ENCODE data around the gene ZWINT.

The ZWINT gene, protein sequence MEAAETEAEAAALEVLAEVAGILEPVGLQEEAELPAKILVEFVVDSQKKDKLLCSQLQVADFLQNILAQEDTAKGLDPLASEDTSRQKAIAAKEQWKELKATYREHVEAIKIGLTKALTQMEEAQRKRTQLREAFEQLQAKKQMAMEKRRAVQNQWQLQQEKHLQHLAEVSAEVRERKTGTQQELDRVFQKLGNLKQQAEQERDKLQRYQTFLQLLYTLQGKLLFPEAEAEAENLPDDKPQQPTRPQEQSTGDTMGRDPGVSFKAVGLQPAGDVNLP

DNA sequence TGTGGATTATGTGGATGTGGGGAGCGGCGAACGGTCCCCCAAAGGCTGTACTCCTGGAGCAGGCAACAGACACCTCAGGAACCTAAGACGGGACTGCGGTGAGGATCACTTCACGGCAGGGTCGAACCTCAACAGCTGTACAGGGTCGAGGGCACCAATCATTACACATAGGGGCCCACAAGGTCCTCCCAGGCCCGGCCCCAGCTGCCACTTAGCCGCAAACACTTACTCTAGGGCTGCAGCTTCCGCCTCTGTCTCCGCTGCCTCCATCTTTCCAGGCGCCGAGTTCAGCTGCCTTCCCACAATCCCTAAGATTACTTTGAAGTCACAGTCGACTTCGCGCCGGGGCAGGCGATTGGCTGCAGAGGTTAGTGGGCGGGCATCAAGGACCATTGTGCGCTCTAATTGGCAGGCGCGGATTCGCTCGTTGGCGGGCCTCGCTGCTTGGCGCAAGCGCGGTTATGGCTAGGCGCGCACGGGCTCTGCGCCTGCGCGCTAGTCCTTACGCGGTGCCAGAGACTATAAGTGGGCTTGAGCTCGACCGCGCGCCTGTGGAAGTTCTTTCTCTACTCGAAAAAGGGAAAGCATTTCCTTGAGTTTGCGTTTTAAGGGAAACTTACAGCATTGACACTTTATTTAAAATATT, at the start of gene ZWINT:
Gene ZWINT (minus strand): TSS at position 293 of the 646 bp plus-strand sequence. CDS start 23 bp downstream, at position 270.
- DNase-seq (ENCODE audit: low spot score), result peak; percentile 95

DNA sequence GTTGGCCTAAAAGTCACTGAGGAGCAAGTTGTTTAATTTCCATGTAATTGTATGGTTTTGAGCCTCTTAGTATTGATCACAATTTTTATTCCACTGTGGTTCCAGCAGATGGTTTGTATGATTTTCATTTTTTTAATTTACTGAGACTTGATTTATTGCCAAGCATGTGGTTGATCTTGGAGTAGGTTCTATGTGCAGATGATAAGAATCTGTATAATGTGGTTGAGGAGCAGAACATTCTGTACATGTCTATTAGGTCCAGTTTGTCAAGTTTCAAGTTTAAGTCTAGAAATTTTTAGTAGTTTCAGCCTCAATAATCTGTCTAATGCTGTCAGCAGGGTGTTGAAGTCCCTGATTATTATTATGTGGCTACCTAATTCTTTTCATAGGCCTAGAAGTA, 22.7 kb upstream of the ZWINT start:
- no peak for DNase-seq (ENCODE audit: low spot score)

- DNase-seq (ENCODE audit: low spot score), result peak; percentile 5
Observed at GRCh38 chr10:56370217-56371113, 9.4 kb upstream of the ZWINT start.

- DNase-seq (ENCODE audit: low spot score), result no peak
Observed at GRCh38 chr10:56360583-56360966, 484 bp downstream of the ZWINT start.

GRCh38 chr10:56359837-56360236, 1.2 kb downstream of the ZWINT start:
- no peak for DNase-seq (ENCODE audit: low spot score)

DNA sequence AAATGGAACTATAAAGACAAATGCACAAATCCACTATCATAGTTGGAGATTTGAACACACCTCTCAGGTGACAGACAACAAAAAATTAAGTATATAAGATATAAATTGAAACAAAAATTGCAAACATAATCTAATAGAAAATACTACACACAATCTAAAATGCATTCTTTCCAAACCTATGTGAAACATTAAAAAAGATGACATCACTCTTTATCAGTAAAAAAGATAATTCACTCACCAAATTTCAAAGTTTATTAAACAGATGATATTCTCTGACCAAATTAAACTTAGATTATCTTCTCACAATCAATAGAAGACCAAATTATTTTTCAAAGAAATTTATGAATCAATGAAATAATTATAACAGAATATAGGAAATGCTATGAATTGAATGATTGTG, 4.0 kb downstream of the ZWINT start:
- no peak for DNase-seq (ENCODE audit: low spot score)

DNA sequence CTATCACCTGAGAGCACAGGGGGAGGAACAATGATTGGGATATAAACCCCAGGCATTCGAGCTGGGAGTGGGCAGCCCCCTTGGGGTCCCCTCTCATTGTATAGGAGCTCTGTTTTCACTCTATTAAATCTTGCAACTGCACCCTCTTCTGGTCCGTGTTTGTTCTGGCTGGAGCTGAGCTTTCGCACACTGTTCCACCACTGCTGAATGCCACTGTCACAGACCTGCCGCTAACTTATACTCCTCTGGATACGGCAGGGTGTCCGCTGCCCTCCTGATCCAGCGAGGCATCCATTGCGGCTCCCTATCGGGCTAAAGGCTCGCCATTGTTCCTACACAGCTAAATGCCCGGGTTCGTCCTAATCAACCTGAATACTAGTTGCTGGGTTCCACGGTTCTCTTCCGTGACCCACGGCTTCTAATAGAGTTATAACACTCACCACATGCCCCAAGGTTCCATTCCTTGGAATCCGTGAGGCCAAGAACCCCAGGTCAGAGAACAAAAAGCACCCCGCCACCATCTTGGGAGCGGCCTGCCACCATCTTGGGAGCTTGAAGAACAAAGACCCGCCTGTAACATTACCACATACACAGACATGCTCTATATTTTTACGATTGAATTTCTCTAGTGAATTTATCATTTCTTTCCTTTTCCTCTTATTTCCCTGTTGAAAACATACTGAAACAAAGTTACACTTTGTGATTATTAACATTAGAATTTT, 9.0 kb downstream of the ZWINT start:
- no peak for DNase-seq (ENCODE audit: low spot score)

GRCh38 chr10:56349611-56350010, 11.4 kb downstream of the ZWINT start:
- DNase-seq (ENCODE audit: low spot score), result no peak

- no peak for DNase-seq (ENCODE audit: low spot score)
Observed at GRCh38 chr10:56348101-56348500, 13.0 kb downstream of the ZWINT start.

DNA sequence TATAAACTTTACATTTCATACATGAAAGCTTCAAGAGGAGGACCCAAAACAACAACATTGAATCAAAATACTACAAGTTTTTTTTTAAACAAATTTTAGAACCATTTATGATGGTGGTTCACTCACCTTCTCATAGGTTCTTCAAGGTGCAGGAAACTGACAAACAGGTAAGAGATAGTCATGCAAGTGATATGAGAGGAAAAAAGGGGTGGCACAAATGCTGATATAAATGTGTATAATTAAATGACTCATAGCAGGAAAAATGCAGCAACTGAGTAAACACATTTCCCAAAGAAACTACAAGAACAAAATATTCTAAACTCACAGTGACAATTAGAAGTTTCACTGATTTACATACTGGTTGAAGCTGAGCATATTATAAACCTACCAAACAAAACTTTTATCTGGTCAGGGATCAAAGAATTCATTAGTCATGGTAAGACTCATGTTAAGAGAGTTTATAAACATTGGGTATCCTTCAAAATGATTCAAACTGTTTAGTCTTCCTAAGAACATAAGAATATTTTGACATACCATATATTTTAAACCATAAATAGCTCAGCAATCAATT, 14.1 kb downstream of the ZWINT start:
- no peak for DNase-seq (ENCODE audit: low spot score)

DNA sequence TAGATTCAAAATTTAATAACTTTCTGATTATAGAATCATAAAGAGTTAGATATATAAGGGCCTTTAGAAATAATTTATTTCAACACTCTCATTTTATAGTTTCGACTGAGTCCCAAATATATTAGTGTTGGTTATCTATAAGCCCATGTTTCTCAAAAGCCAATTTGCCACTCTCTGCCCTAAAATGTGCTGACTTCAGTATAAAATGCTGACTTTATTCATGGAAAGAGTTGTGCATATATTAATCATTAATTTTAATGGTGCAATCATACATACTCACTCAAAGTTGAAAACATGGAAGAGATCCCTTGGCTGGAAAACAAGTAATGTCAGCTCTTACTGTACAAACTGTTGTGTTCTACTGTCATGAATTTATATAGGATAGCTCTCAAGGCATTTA, 19.4 kb downstream of the ZWINT start:
- no peak for DNase-seq (ENCODE audit: low spot score)

DNA sequence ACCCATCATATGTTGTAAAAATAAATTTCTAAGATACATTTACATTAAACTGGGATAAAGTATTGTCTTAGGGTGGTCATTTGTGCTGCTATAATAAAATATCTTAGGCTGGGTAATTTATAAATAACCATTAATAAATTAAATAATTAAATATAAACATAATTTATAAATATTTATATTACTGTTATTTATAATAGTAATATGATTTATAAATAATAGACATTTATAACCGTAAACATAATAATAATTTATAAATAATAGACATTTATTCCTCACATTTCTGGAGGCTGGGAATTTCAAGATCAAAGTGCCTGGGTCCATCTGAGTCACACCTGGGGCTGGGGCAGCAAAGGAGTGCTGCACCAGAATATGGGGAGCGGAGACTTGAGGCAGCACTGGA, 31.1 kb downstream of the ZWINT start:
- DNase-seq (ENCODE audit: low spot score), result no peak

DNA sequence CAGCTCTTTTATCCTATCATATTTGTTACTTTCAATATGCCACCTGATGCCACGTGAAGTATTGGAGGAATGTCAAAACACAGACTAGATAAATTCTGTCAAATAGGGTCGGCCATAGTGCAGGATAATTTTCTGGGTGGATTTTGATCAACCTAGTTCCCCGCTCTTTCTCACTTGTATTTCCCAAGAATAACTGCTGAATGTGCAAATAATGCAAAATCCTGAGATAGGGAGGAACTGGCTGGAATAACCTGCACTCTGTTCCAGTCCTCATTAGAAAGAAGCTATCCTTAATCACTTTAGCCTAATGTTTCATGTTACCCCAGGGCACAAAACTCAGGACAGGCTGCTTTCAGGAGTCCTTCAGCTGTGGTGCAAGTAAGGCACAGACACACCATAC, 33.9 kb downstream of the ZWINT start:
- DNase-seq (ENCODE audit: low spot score), result no peak

GRCh38 chr10:56319386-56319785, 41.7 kb downstream of the ZWINT start:
- DNase-seq (ENCODE audit: low spot score), result no peak

GRCh38 chr10:56318816-56319215, 42.2 kb downstream of the ZWINT start:
- DNase-seq (ENCODE audit: low spot score), result no peak

GRCh38 chr10:56317603-56318002, 43.5 kb downstream of the ZWINT start:
- DNase-seq (ENCODE audit: low spot score), result no peak

- no peak for DNase-seq (ENCODE audit: low spot score)
Observed at GRCh38 chr10:56316603-56317002, 44.5 kb downstream of the ZWINT start.
